Activated gamma-delta T cell treated with anti-CD3 and anti-CD28 coated beads, Interleukin-2, amount 50 U/mL, for 16 hours (primary cell): ENCODE data around the gene KDM6B.
A peak's percentile ranks its signal among the peaks of the same experiment; 100 is the strongest.
"Not testable (repeated sequence)": the region's sequence is repeated elsewhere in the genome, so short reads cannot be mapped to it uniquely, and the experiment has no call there.

ENCODE experiments used
- DNase-seq: peaks from one replicate; pipeline ENCODE4 v3.0.0-alpha.2; 2020; ENCODE audit warnings: low read depth

The KDM6B gene

DNA sequence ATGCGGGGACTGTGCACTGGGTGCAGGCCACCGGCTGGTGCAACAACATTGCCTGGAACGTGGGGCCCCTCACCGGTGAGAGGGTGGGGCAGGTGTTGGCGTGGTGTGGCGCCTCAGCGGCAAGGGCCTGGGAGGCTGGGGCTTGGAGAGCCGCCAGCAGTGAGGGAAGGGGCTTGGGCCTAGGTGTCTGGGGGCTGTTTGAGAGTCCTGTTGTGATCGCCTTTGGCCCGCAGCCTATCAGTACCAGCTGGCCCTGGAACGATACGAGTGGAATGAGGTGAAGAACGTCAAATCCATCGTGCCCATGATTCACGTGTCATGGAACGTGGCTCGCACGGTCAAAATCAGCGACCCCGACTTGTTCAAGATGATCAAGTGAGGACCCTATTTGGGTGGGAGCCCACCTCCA is 18.2 kb downstream of the KDM6B start:
- no peak for DNase-seq

DNA sequence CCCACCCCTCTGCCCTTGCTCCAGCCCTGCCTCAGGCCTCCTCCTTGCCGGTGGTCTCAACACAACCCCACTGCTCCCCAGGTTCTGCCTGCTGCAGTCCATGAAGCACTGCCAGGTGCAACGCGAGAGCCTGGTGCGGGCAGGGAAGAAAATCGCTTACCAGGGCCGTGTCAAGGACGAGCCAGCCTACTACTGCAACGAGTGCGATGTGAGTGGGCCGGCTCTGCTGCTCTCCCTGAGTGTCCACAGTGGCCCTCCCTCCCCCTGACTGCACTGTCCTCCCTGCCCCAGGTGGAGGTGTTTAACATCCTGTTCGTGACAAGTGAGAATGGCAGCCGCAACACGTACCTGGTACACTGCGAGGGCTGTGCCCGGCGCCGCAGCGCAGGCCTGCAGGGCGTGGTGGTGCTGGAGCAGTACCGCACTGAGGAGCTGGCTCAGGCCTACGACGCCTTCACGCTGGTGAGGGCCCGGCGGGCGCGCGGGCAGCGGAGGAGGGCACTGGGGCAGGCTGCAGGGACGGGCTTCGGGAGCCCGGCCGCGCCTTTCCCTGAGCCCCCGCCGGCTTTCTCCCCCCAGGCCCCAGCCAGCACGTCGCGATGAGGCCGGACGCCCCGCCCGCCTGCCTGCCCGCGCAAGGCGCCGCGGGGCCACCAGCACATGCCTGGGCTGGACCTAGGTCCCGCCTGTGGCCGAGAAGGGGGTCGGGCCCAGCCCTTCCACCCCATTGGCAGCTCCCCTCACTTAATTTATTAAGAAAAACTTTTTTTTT is 19.1 kb downstream of the KDM6B start:
- DNase-seq = no peak

DNA sequence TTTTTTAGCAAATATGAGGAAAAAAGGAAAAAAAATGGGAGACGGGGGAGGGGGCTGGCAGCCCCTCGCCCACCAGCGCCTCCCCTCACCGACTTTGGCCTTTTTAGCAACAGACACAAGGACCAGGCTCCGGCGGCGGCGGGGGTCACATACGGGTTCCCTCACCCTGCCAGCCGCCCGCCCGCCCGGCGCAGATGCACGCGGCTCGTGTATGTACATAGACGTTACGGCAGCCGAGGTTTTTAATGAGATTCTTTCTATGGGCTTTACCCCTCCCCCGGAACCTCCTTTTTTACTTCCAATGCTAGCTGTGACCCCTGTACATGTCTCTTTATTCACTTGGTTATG is 19.6 kb downstream of the KDM6B start:
- DNase-seq = no peak

DNA sequence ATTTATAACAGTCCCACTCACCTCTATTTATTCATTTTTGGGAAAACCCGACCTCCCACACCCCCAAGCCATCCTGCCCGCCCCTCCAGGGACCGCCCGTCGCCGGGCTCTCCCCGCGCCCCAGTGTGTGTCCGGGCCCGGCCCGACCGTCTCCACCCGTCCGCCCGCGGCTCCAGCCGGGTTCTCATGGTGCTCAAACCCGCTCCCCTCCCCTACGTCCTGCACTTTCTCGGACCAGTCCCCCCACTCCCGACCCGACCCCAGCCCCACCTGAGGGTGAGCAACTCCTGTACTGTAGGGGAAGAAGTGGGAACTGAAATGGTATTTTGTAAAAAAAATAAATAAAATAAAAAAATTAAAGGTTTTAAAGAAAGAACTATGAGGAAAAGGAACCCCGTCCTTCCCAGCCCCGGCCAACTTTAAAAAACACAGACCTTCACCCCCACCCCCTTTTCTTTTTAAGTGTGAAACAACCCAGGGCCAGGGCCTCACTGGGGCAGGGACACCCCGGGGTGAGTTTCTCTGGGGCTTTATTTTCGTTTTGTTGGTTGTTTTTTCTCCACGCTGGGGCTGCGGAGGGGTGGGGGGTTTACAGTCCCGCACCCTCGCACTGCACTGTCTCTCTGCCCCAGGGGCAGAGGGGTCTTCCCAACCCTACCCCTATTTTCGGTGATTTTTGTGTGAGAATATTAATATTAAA is 20.2 kb downstream of the KDM6B start:
- DNase-seq = no peak

DNA sequence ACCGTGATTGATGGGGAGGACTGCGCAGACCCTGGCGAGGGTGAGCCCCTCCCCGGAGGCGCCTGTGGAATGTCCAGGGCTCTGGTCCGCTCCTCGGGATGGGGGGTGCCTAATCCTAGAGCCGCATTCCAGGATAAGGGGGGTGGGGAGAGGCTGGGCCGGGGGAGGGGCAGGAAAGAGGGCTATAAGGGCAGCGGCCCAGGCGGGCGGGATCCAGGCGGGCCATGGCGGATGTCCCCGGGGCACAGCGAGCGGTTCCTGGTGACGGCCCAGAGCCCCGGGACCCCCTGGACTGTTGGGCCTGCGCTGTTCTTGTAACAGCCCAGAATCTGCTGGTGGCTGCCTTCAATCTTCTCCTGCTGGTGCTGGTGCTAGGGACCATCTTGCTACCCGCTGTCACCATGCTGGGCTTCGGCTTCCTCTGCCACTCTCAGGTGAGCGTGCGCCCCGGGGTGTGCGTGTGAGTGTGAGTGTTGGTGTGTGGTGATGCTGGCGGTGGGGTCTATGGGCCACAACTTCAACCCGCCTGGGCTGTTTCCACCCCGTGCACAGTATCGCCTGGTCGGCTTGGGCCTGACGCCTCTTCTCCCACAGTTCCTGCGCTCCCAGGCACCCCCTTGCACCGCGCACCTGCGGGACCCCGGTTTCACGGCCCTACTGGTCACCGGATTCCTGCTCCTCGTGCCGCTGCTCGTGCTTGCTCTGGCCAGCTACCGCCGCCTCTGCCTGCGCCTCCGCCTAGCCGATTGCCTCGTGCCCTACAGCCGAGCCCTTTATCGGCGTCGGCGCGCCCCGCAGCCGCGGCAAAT is 21.0 kb downstream of the KDM6B start, which contains the start of gene TMEM88:
Gene TMEM88 (plus strand): TSS at position 216 of the 809 bp plus-strand sequence. CDS start 9 bp downstream, at position 225.
- DNase-seq = no peak

DNA sequence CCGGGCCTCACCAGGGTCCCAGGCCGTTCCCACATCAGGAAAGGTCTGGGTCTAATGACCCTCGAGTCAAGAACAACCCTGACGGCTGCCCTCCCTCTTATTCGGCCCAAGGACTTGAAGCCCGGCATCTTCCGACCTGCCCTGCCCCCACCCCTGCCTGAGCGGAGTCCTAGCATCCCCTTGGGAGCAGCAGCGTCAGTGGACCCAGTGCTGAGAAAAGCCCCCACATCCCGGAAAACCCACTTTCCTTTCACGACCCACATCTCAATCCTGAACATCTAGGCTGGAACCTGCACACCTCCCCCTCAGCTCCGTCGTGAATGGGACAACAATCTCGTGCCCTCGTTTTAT is 21.6 kb downstream of the KDM6B start:
- no peak for DNase-seq

DNA sequence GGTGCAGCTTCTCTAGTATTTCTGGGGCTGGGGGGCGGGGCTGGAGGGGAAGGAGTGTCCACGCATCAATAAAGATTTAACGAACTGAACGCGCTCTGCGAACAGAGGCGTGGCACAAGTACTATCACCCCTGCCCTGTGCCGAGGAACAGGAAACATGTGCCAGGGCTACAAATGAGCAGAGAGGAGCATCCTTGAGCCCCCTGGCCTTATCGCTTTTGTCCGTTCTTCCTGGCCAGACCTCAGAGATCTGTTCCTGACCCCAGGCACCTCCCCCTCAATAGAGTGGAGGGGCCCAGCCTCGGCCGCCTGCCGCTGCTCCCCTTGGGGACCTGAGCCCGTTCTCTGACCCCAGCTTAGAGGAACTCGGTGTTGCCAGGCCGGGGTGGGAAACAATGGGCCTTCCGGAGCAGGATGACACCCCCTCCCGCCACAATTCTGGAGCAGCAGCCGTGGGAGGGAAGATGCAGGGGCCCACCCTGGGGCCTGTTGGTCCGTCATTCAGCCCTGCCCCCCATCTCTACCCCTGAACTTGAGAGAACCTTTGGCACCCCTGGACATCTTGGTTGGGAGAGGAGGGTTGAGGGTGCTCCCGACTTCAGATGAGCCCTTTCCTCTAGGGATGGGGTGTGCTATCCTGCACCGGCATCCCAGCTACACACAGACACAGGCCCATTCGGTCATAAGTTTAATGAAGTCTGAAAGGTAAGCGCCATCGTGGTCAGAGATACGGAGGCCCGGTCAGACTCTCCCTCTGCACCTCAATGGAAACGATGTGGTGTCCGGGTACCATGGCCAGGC is 22.2 kb downstream of the KDM6B start:
- DNase-seq = no peak

DNA sequence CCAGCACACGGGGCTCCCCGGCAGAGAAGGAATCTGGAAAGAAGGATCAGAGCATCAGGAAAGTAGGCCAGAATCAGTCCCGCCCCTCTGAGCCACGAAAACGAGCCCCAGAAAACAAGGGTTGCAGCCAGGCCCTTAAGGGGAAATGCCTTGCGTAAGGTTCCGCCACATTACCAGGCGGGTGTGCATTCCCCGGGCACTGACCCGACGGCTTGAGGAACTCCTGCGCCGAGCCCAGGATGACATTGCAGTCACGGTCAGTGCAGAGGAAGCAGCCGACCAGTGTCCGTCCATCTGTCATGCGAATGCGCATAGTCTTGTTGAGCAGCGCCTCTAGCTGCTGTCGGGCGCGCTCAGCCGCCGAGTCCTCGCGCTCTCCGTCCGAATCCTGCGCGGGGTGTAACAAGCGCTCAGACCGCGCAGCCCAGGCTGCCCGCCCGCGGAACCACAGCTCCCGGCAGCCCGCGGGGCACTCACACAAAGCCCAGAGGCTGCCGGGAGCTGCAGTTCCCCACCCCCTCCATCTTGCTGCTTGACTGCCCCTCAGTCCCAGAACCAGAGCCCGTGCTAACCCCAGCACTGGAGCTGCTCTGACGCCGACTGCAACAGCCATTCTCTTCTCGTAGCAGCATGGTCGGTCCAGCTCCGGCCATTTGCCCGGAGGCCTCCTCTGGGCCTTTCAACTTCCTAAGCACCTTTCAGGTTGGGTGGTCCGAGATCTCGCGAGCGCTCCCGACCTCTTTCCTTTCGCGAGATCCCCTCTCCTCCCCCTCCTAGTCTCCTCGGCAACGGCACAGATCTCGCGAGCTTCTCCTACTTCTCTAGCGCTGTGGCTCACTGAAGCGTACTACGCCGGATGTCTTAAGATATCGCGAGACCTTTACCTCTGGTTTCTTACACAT is 23.0 kb downstream of the KDM6B start, which contains the start of gene NAA38:
Gene NAA38 (minus strand): TSS at position 749 of the 902 bp plus-strand sequence. CDS start 96 bp downstream, at position 653.
- peak; percentile 91 for DNase-seq

DNA sequence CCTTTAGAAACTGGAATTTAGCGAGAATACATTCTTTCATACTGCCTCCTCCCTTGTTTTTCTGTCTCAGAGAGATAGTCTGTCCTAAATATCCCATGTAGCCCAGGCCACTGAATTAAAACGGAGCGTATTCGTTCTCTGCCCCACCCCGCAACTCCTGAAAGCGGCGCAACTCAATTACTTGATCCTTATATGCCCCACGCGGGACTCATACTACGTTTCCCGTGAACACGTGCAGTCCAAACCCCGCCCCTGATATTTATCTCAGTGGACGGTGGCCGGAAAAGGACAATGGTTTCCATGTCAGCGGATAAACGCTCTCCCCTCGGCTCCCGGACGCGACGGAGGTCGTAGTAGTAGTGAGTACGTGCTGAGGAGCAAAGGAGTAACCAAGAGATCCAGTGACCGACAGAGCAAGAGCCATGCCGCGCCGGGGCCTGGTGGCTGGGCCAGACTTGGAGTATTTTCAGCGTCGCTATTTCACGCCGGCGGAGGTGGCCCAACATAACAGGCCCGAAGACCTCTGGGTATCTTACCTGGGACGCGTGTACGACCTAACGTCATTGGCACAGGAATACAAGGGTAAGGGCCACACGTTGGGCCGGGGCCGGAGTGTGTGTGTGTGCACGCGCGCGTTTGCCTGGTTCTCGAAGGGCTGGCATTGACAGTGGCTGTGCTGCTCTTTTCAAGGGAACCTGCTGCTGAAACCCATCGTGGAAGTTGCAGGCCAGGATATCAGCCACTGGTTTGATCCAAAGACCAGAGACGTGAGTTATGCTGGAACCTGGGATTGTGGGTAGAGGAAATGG is 23.9 kb downstream of the KDM6B start, which contains the start of gene CYB5D1:
Gene CYB5D1 (plus strand): TSS at position 291 of the 809 bp plus-strand sequence. CDS start 132 bp downstream, at position 423.
- DNase-seq = peak; percentile 82

DNA sequence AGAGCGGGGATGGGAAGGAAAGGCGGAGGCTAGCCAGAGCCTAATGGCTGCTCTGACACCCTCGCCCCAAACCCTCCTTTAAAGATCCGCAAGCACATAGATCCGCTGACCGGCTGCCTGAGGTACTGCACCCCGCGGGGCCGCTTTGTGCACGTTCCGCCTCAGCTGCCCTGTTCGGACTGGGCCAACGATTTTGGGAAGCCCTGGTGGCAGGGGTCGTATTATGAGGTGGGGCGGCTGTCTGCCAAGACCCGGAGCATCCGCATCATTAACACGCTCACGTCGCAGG is 24.4 kb downstream of the KDM6B start:
- no peak for DNase-seq

DNA sequence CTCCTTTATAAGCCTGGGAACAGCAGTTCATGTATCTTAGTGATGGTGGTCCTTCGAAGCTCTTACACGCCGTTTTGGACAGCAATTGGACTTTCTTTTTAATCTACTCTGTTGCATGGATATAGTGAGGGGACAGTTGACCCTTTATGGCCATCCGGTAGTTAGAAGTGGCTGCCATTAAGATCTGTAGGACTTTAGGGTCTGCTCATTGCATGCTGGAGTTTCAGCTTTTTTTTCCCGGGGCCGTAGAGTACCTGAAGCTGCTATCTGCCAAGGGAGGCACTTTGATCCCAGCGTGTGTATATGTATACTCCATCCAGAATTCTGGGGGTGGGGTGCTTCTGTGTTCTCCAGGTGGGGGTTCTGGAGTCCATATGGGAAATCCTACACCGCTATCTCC is 25.0 kb downstream of the KDM6B start:
- no peak for DNase-seq

DNA sequence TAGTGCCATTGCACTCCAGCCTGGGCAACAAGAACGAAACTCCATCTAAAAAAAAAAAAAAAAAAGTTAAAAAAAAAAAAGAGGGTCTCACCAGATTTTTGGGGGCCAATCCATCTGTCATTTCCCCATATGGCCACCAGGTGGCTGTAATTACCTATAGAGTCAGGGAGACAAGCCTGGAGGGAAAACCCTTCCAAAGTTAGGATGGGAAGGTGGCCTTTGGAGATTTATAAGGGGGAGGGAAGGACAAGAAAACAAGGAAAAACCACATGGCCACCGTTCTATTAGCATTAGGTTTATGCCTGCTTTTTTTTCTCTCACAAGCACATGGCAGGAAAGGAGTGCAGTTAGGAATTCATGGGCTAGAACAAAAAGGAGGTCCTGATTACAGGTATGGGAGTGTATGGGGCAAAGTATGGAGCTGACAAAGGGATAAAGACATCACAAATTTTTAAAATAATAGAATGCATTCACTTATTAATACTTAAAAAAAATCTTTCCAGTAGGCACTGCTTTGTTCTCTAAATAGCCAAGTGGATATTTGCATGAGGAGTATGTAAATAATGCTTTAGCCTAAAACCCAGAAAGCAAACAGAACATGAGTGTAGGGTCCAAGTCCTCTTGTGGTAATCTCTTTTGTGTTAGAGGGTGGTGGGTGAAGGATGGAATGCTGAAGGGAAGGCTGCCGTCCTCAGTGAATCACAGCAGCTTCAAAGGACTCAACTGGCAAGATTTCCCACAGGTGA is 28.8 kb downstream of the KDM6B start:
- no peak for DNase-seq

DNA sequence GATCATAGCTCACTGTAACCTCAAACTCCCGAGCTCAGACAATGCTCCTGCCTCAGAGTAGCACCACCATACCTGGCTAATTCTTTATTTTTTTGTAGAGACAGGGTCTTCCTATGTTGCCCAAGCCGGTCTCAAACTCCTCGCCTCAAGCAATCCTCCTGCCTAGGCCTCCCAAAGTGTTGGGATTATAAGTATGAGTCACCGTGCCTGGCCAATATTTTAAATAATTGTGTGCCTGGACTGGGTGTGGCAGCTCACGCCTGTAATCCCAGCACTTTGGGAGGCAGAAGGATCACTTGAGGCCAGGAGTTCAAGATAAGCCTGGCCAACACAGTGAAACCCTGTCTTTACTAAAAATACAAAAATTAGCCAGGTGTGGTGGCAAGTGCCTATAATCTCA is 30.4 kb downstream of the KDM6B start:
- DNase-seq = not testable (repeated sequence)

DNA sequence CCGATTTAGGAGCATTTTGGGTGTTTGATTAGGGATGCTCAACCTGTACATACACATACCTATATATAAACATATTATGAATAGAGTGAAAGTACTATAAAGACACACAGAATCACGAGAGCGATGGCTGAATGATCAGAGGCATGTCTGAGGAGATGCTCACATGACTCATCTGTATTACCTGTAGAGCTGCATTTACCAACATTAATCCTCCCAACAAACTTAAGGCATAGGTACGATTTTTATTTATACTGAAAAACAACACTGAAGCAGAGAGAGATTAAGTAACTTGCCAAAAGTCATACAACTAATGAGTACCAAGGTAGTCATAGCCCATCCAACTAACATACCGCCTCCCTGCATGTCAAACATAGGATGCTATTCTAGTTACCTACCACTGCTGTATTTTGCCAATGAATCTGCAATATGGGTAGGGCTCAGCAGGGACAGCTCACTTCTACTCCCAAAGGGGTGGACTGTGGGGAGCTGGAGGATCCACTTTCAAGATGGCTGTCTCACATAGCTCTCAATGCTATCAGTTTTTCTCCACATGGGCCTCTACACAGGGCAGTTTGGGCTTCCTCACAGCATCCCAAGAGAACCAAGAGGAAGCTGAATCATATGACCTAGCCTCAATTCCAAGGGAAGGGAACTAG is 31.1 kb downstream of the KDM6B start:
- DNase-seq = no peak

DNA sequence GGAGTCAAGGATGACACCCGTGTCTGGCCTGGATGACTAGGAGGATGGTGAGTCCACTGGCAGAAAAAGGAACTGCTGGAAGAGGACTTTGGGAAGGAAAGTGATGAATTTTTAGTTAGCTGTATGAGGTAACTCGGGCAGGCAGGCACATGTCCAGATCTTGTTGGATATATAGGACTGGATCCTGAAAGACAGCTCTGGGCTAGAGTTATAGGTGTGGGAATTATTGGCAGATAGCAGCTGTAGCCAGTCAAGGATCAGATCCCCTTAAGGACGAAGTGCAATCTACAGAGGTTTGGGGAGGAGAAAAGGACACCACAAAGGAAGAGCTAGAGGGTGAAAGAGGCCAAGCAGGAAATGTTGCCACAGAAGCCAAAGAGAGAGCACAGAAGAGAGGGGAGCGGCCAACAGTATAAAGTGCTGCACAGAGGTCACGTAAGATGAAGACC is 33.9 kb downstream of the KDM6B start:
- no peak for DNase-seq

DNA sequence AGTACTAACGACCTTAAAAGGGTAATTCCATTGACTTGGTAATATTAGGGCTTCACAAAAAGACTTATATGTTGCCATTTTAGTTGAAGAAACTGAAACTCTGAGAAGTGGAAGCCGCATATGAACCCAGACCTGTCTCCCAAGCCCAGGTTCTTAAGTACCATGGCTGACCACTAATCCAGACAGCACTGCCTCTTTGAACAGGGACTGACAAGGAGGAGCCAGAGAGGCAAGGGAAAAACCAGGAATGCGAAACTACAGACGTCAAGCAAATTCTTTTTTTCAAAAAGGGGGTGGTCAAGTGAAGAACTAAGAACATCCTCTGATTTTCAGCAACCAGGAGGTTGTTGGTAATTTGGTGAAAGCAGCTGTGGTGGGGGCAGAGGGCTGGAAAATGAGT is 39.0 kb downstream of the KDM6B start:
- no peak for DNase-seq

DNA sequence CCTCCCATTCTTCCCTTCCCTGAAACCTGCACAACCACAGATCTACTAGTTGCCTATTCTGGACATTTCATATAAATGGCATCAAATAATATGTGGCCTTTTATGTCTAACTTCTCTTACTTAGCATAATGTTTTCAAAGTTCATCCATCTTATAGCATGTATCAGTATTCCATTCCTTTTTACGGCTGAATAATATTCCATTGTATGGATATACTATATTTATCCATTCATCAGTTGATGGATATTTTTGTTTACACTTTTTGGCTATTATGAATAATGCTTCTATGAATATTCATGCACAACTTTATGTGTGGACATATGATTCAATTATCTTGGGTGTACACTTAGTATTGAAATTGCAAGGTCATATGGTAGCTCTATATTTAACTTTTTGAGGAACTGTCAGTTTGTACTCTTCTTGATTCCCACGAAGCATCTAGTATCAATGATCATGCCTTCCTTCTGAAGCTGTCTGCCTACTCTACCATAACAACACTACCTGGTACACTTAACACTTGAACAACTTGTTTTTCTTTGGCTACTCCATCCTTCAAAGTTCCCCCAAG is 41.9 kb downstream of the KDM6B start:
- DNase-seq = no peak

DNA sequence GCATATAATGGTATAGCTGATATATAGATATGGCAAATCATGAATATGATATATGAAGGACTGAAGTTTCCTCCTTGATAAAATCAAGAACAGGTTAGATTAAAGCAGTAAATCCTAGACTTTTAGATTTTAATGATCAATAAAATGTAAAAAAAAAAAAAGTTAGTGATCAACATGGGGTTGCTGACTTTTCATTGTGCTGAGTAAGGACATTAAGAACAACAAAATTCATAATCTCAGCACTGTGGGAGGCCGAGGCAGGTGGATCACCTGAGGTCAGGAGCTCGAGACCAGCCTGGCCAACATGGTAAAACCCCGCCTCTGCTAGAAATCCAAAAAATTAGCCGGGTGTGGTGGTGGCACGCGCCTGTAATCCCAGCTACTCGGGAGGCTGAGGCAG is 44.2 kb downstream of the KDM6B start:
- DNase-seq = no peak
